ENCODE measurements around the gene RAB4A. TPM values are rescaled to one million over a fixed set of nuclear protein-coding genes. Genes with fewer than 3 reads are reported as not detected.
"Not testable (repeated sequence)": the region's sequence is repeated elsewhere in the genome, so short reads cannot be mapped to it uniquely, and the experiment has no call there.

Gene RAB4A
- total RNA-seq, 2 donors from 2014 or later = 91.6 to 100 TPM

GRCh38 chr1:229318056-229318455 is 47.1 kb downstream of the RAB4A start:
- intact Hi-C loops (cut with DNase I) = no loop called here
- DNase-seq (no peak), ATAC-seq (no peak)

- intact Hi-C loops (cut with DNase I) = no loop called here
- ATAC-seq (no peak), DNase-seq (no peak)
Measured at GRCh38 chr1:229319487-229319886, 48.6 kb downstream of the RAB4A start.

GRCh38 chr1:229323201-229323600 is 52.3 kb downstream of the RAB4A start:
- intact Hi-C loops (cut with DNase I) = no loop called here
- ATAC-seq (no peak), DNase-seq (no peak)

- ATAC-seq (no peak), DNase-seq (no peak)
- intact Hi-C loops (cut with DNase I) = no loop called here
Measured at GRCh38 chr1:229323885-229324553, 53.1 kb downstream of the RAB4A start.

- DNase-seq (no peak), ATAC-seq (no peak)
- intact Hi-C loops (cut with DNase I) = no loop called here
Measured at GRCh38 chr1:229325401-229325800, 54.5 kb downstream of the RAB4A start.

GRCh38 chr1:229325853-229326487 is 55.1 kb downstream of the RAB4A start:
- ATAC-seq (no peak), DNase-seq (no peak)
- intact Hi-C loops (cut with DNase I) = no loop called here

- intact Hi-C loops (cut with DNase I) = no loop called here
- no peak for ATAC-seq
- DNase-seq = no peak
Measured at GRCh38 chr1:229326601-229327000, 55.7 kb downstream of the RAB4A start.

- DNase-seq; ATAC-seq; intact Hi-C loops (cut with DNase I): not testable (repeated sequence)
Measured at GRCh38 chr1:229327765-229328164, 56.9 kb downstream of the RAB4A start.

GRCh38 chr1:229328598-229329362 is 57.9 kb downstream of the RAB4A start:
- intact Hi-C loops (cut with DNase I) = no loop called here
- no peak for ATAC-seq

GRCh38 chr1:229334269-229334668 is 63.4 kb downstream of the RAB4A start:
- intact Hi-C loops (cut with DNase I) = no loop called here
- DNase-seq (no peak), ATAC-seq (no peak)

More at GRCh38 chr1:229328598-229329362, 57.9 kb downstream of the RAB4A start:
- DNase-seq = no peak

GRCh38 chr1:229334716-229335115 is 63.8 kb downstream of the RAB4A start:
- DNase-seq = no peak
- ATAC-seq = no peak
- intact Hi-C loops (cut with DNase I) = no loop called here

- ATAC-seq (no peak), DNase-seq (no peak)
- intact Hi-C loops (cut with DNase I) = no loop called here
Measured at GRCh38 chr1:229336345-229336744, 65.4 kb downstream of the RAB4A start.

- intact Hi-C loops (cut with DNase I) = no loop called here
- ATAC-seq (no peak), DNase-seq (no peak)
Measured at GRCh38 chr1:229339086-229339485, 68.2 kb downstream of the RAB4A start.

- intact Hi-C loops (cut with DNase I) = no loop called here
- DNase-seq (no peak), ATAC-seq (no peak)
Measured at GRCh38 chr1:229339520-229339919, 68.6 kb downstream of the RAB4A start.

GRCh38 chr1:229340496-229340895 is 69.6 kb downstream of the RAB4A start:
- no peak for ATAC-seq
- DNase-seq = no peak
- intact Hi-C loops (cut with DNase I) = no loop called here

- intact Hi-C loops (cut with DNase I) = no loop called here
- DNase-seq = peak; percentile 84
- ATAC-seq = peak; percentile 96 to 97
Measured at GRCh38 chr1:229341774-229342655, 71.1 kb downstream of the RAB4A start.

- intact Hi-C loops (cut with DNase I) = no loop called here
- DNase-seq (peak; percentile 63), ATAC-seq (peak; percentile 85)
Measured at GRCh38 chr1:229342656-229343569, 72.0 kb downstream of the RAB4A start, which contains the start of gene CCSAP. Gene CCSAP, minus strand, starts transcription at chr1:229343047. Its CDS starts 582 bp downstream, at chr1:229342465.

- intact Hi-C loops (cut with DNase I) = no loop called here
- DNase-seq (no peak), ATAC-seq (no peak)
Measured at GRCh38 chr1:229344139-229344538, 73.2 kb downstream of the RAB4A start.
